AG04450 (cell line): ENCODE data around the gene CHAT. TPM values are rescaled to one million over a fixed set of nuclear protein-coding genes. Genes with fewer than 3 reads are reported as not detected.
"Not testable (repeated sequence)": the region's sequence is repeated elsewhere in the genome, so short reads cannot be mapped to it uniquely, and the experiment has no call there.

ENCODE experiments used
- CTCF ChIA-PET: fragments of 300-600, 350-600 bp; formaldehyde crosslinking; extraction: SDS; loops from one replicate; lab custom pipeline; 2022; ENCODE audit warnings: antibody characterized with exemption, inconsistent platforms; lab: Charles Lee
- POLR2A ChIA-PET: fragments of 350-600 bp; formaldehyde crosslinking; extraction: SDS; loops from one replicate; lab custom pipeline; 2021; ENCODE audit warnings: antibody characterized with exemption, inconsistent platforms; lab: Yijun Ruan, JAX
- DNase-seq: peaks from one replicate; pipeline ENCODE4 v3.0.0-alpha.2; 2011; ENCODE audit warnings: low read depth, low spot score
- H3K27ac ChIP-seq: one replicate; pipeline ENCODE4 v1.5.1; 2012; ENCODE audit warnings: low read depth, low read length, control low read depth
- H3K27me3 ChIP-seq: one replicate; pipeline ENCODE4 v1.6.0; 2012; ENCODE audit warnings: low read length; ENCODE audit not compliant: control insufficient read depth, insufficient read depth
- H3K4me3 ChIP-seq: 2 replicates; pipeline ENCODE4 v1.5.1; 2011; ENCODE audit warnings: mild to moderate bottlenecking, low read depth, low read length, control low read depth
- H3K9me3 ChIP-seq: 2 replicates; pipeline ENCODE4 v1.5.1; 2012; ENCODE audit warnings: low read length; ENCODE audit not compliant: control insufficient read depth, insufficient read depth
- CTCF ChIP-seq: IDR thresholded peaks from 2 replicates; pipeline ENCODE4 v1.5.1; 2011; ENCODE audit warnings: low read depth, low read length, control low read depth, inconsistent platforms
- polyA plus RNA-seq: library from polyadenylated mRNA; depleted of rRNA; stranded (reverse); fragments of >200 nt; gene quantifications from 2 replicates; pipeline ENCODE4 v1.2.3, GENCODE V29; 2011

The CHAT gene
- polyA plus RNA-seq, 1 experiment = not detected

- DNase-seq = no peak
- CTCF ChIA-PET = no interaction called here
- peak within 1 kb of the TSS; percentile 26; the same call in 1 of the 2 replicates for H3K4me3 ChIP-seq
Measured at GRCh38 chr10:49679480-49679893, 65.7 kb downstream of the CHAT start, which contains the start of gene C10orf53. TSS of gene C10orf53 (plus strand) at chr10:49679651. CDS start at chr10:49679698, 47 bp downstream.

GRCh38 chr10:49682449-49682848 is 68.6 kb downstream of the CHAT start:
- CTCF ChIA-PET = not testable (repeated sequence)

More at GRCh38 chr10:49679480-49679893, 65.7 kb downstream of the CHAT start, which contains the start of gene C10orf53:
- Histone ChIP-seq H3K27ac (no peak within 1 kb of the TSS), H3K27me3 (no peaks in the 10 kb centered on the region), H3K9me3 (peaks cover 3% of the 10 kb centered on the region; the same call in 1 of the 2 replicates)
- TF ChIP-seq CTCF = no peak
- POLR2A ChIA-PET = no interaction called here

DNA sequence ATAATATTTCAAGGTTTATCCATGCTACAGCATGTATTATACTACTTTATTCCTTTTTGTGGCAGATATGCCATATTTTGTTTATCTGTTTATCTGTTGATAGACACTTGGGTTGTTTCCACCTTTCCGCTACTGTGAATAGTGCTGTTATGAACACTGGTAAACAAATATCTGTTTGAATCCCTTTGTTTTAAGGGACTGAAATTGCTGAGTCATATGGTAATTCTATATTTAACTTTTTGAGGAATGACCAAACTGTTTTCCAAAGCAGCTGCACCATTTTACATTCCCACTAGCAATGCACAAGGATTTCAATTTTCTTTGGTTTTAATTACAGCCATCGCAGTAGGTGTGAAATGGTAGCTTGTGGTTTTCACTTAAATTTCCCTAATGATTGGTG is 69.0 kb downstream of the CHAT start:
- CTCF ChIA-PET = no interaction called here
- POLR2A ChIA-PET = no interaction called here
- Histone ChIP-seq H3K27ac (no peak overlapping the region), H3K4me3 (no peak overlapping the region), H3K9me3 (peaks cover 3% of the 10 kb centered on the region; the same call in 1 of the 2 replicates), H3K27me3 (peaks cover 9% of the 10 kb centered on the region)
- TF ChIP-seq CTCF = no peak
- no peak for DNase-seq

More at GRCh38 chr10:49682449-49682848, 68.6 kb downstream of the CHAT start:
- H3K9me3 ChIP-seq, DNase-seq, H3K27me3 ChIP-seq, POLR2A ChIA-PET, H3K27ac ChIP-seq, H3K4me3 ChIP-seq: not testable (repeated sequence)

DNA sequence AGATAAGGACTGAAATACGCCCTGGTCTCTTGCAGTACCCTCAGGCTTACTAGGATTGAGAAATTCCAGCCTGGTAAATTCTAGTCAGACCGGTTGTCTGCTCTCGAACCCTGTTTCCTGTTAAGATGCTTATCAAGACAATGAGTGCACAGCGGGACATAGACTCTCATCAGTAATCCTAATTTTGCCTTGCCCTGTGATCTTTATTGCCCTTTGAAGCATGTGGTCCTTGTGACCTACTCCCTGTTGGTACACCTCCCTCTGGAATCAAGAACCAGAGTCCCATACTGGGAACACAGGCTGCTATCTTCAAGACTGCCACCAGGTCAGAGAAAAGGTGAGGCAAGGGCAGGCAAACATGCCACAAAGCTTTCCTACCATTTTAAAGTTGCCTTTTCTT is 72.8 kb downstream of the CHAT start:
- TF ChIP-seq CTCF = no peak
- POLR2A ChIA-PET = no interaction called here
- no peak for DNase-seq
- Histone ChIP-seq H3K4me3 (no peak overlapping the region), H3K27ac (no peak overlapping the region), H3K27me3 (peaks cover 38% of the 10 kb centered on the region), H3K9me3 (no peaks in the 10 kb centered on the region)
- CTCF ChIA-PET = no interaction called here

- H3K27me3 ChIP-seq = peaks cover 48% of the 10 kb centered on the region
- no peak for DNase-seq
- ChIA-PET POLR2A (no interaction called here), CTCF (no interaction called here)
- no peaks in the 10 kb centered on the region for H3K9me3 ChIP-seq
- H3K27ac ChIP-seq = no peak overlapping the region
- TF ChIP-seq CTCF = no peak
- H3K4me3 ChIP-seq = no peak overlapping the region
Measured at GRCh38 chr10:49688261-49688846, 74.5 kb downstream of the CHAT start.
